OCI-LY3 (cell line): Measurements from ENCODE around the gene CPED1.
"Not testable (repeated sequence)": the region's sequence is repeated elsewhere in the genome, so short reads cannot be mapped to it uniquely, and the experiment has no call there.

Experiments
- H2AFZ ChIP-seq: fragments of 200-600, 300-600 bp; shearing (Covaris generic); 2 replicates; pipeline ENCODE4 v1.6.0; 2014; ENCODE audit warnings: antibody characterized with exemption, low read depth, low read length
- H3K27ac ChIP-seq: fragments of 200-600, 300-600 bp; sonication (generic); 2 replicates; pipeline ENCODE4 v1.5.1; 2014; ENCODE audit warnings: mild to moderate bottlenecking, low read length, moderate library complexity, mixed read lengths
- H3K27me3 ChIP-seq: fragments of 200-600, 300-600 bp; sonication (generic); 2 replicates; pipeline ENCODE4 v1.6.1; 2014; ENCODE audit warnings: low read depth, low read length, mixed read lengths
- H3K36me3 ChIP-seq: fragments of 200-600, 300-600 bp; sonication (generic); replicated peaks from 2 replicates; pipeline ENCODE3; 2014; ENCODE audit warnings: low read depth, low read length, mixed read lengths
- H3K4me1 ChIP-seq: fragments of 300-600, 200-600 bp; sonication (generic); 2 replicates; pipeline ENCODE4 v1.6.1; 2014; ENCODE audit warnings: low read length, mixed read lengths
- H3K4me2 ChIP-seq: fragments of 200-600, 300-600 bp; sonication (generic); 2 replicates; pipeline ENCODE4 v1.6.1; 2014; ENCODE audit warnings: low read length, mixed read lengths
- H3K4me3 ChIP-seq: fragments of 300-600, 200-600 bp; sonication (generic); 2 replicates; pipeline ENCODE4 v1.5.1; 2014; ENCODE audit warnings: antibody characterized with exemption, mild to moderate bottlenecking, low read length, moderate library complexity
- H3K79me2 ChIP-seq: fragments of 300-600, 200-600 bp; shearing (Covaris generic); 2 replicates; pipeline ENCODE4 v1.6.1; 2014; ENCODE audit warnings: mild to moderate bottlenecking, low read length, mixed read lengths
- H3K9ac ChIP-seq: fragments of 300-600, 200-600 bp; shearing (Covaris generic); 2 replicates; pipeline ENCODE4 v1.6.0; 2014; ENCODE audit warnings: mild to moderate bottlenecking, low read length, moderate library complexity
- H3K9me3 ChIP-seq: fragments of 200-600, 300-600 bp; shearing (Covaris generic); 2 replicates; pipeline ENCODE4 v1.6.1; 2014; ENCODE audit warnings: low read length, mixed read lengths; ENCODE audit not compliant: insufficient read depth
- H4K20me1 ChIP-seq: fragments of 200-600, 300-600 bp; sonication (generic); 2 replicates; pipeline ENCODE4 v1.6.1; 2016; ENCODE audit warnings: low read length, mixed read lengths; ENCODE audit not compliant: insufficient read depth
- EZH2phosphoT487 ChIP-seq: fragments of 200-600 bp; shearing (Covaris generic); IDR thresholded peaks from 2 replicates; pipeline ENCODE4 v1.6.1; 2018; ENCODE audit warnings: antibody characterized with exemption, mixed run types, low read depth
- TF ChIP-seq, protein P1 (sequence below): fragments of 200-600, 300-600 bp; sonication (generic); IDR thresholded peaks from 2 replicates; pipeline ENCODE4 v1.5.1; 2014; ENCODE audit warnings: antibody characterized with exemption, low read length, low read depth

CPED1 gene

DNA sequence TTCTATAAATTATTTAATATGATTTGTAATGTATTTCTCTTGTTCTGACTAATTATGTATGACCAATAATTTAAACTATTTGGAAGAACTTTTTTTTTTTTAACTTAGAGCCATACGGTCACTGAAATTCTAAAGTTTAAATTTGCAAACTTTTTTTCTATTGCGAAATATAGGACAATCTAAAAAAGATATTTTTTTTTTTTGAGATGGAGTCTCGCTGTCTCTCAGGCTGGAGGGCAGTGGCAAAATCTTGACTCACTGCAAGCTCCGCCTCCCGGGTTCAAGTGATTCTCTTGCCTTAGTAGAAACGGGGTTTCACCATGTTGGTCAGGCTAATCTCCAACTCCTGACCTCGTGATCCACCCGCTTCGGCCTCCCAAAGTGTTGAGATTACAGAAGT lies 130.5 kb downstream of the CPED1 start:
- Histone ChIP-seq H3K36me3 (no peaks in the 10 kb centered on the region), H3K27me3 (0 out of 2 replicates have a peak, but pooled peaks cover 4% of the 10 kb centered on the region), H3K4me1 (no peaks in the 10 kb centered on the region), H3K27ac (no peak overlapping the region), H4K20me1 (no peaks in the 10 kb centered on the region), H3K79me2 (no peaks in the 10 kb centered on the region), H3K9ac (no peak overlapping the region), H3K4me2 (no peak overlapping the region), H2AFZ (no peak overlapping the region), H3K4me3 (no peak overlapping the region), H3K9me3 (no peaks in the 10 kb centered on the region)
- no peak for TF ChIP-seq EZH2phosphoT487
- TF ChIP-seq, protein P1, sequence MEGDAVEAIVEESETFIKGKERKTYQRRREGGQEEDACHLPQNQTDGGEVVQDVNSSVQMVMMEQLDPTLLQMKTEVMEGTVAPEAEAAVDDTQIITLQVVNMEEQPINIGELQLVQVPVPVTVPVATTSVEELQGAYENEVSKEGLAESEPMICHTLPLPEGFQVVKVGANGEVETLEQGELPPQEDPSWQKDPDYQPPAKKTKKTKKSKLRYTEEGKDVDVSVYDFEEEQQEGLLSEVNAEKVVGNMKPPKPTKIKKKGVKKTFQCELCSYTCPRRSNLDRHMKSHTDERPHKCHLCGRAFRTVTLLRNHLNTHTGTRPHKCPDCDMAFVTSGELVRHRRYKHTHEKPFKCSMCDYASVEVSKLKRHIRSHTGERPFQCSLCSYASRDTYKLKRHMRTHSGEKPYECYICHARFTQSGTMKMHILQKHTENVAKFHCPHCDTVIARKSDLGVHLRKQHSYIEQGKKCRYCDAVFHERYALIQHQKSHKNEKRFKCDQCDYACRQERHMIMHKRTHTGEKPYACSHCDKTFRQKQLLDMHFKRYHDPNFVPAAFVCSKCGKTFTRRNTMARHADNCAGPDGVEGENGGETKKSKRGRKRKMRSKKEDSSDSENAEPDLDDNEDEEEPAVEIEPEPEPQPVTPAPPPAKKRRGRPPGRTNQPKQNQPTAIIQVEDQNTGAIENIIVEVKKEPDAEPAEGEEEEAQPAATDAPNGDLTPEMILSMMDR = no peak

DNA sequence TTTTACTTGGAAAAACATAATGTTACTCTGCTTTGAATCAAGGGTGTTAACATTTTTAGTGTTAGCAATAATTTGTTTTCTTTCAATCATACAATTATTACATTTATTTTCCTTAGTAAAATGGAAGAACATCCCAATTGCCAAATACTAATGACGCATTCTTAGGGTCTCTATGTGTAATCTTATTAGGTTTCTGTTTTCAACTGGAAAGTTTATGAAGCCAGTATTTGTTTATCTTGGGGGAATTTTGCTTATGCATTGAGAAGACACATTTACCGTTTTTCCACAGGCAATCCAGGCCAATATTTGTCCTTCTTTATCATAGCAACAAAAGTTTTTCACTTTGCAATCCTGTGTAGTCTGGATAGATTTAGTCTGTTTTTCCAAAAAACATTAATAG lies 134.5 kb downstream of the CPED1 start:
- H3K79me2 ChIP-seq = no peaks in the 10 kb centered on the region
- no peak for TF ChIP-seq EZH2phosphoT487
- TF ChIP-seq, protein P1 = no peak
- H3K4me1 ChIP-seq = no peaks in the 10 kb centered on the region
- no peak overlapping the region for H2AFZ ChIP-seq
- H4K20me1 ChIP-seq = no peaks in the 10 kb centered on the region
- H3K36me3 ChIP-seq = no peaks in the 10 kb centered on the region
- H3K27me3 ChIP-seq = no peaks in the 10 kb centered on the region
- no peaks in the 10 kb centered on the region for H3K9me3 ChIP-seq
- H3K9ac ChIP-seq = no peak overlapping the region
- no peak overlapping the region for H3K4me2 ChIP-seq
- H3K27ac ChIP-seq = no peak overlapping the region
- H3K4me3 ChIP-seq = no peak overlapping the region

DNA sequence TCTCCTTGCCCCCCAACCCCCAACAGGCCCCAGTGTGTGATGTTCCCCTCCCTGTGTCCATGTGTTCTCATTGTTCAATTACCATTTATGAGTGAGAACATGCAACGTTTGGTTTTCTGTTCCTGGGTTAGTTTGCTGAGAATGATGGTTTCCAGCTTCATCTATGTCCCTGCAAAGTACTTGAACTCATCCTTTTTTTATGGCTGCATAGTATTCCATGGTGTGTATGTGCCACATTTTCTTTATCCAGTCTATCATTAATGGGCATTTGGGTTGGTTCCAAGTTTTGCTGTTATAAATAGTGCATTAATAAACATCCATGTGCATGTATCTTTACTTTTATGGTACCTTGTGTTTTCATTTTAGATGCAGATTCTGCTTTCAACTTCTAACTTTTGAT lies 136.9 kb downstream of the CPED1 start:
- not testable (repeated sequence) for H4K20me1 ChIP-seq, H3K9ac ChIP-seq, H3K36me3 ChIP-seq, H3K79me2 ChIP-seq, H3K27me3 ChIP-seq, H3K27ac ChIP-seq, H3K4me2 ChIP-seq, H3K4me1 ChIP-seq, H3K9me3 ChIP-seq, H2AFZ ChIP-seq, H3K4me3 ChIP-seq

DNA sequence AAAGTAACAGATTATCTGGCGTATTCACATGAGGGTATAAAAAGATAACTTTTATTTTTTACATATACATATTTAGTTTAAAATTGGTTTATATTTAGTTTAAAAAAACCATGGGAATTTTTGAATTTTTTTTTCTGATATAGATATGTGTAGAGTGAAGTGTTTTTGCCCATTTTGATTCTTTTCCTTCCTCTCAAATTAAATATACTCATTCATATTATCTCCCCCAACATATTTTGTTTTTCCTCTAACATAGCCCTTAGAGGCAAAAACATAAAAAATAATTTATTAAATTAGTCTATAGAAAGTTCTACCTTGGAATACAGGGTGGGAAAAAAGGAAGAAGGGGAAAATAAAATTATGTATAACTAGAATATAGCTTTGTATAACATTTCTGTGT lies 137.7 kb downstream of the CPED1 start:
- TF ChIP-seq, protein P1 = no peak
- no peak for TF ChIP-seq EZH2phosphoT487
- Histone ChIP-seq H3K4me1 (no peaks in the 10 kb centered on the region), H2AFZ (no peak overlapping the region), H3K4me3 (no peak overlapping the region), H3K79me2 (no peaks in the 10 kb centered on the region), H3K4me2 (no peak overlapping the region), H3K27ac (no peak overlapping the region), H4K20me1 (no peaks in the 10 kb centered on the region), H3K36me3 (no peaks in the 10 kb centered on the region), H3K9ac (no peak overlapping the region), H3K27me3 (no peaks in the 10 kb centered on the region), H3K9me3 (no peaks in the 10 kb centered on the region)
